GM12878 (cell line): Measurements from ENCODE around the gene OSGIN1. TPM values are rescaled to one million over a fixed set of nuclear protein-coding genes. Genes with fewer than 3 reads are reported as not detected.

Experiments
- ATAC-seq: fragments of 200-7000 bp; cut with Tn5 transposase; 3 replicates; pipeline ENCODE4 v1.9.1; 2020; ENCODE audit warnings: mild to moderate bottlenecking, moderate library complexity
- BruUV-seq: library from RNA; stranded (reverse); fragments of 400-500 nt; replicated peaks from 2 replicates; lab custom pipeline; 2021; lab: Mats Ljungman, UMichigan
- CTCF ChIA-PET: fragments of 300-600 bp; sonication (Branson Sonifier 250); formaldehyde crosslinking; extraction: SDS; loops from one replicate; lab custom pipeline; 2021; ENCODE audit warnings: inconsistent platforms; lab: Yijun Ruan, JAX
- POLR2A ChIA-PET: fragments of 350-600 bp; formaldehyde crosslinking; extraction: SDS; loops from one replicate; lab custom pipeline; 2021; ENCODE audit warnings: inconsistent platforms; lab: Charles Lee
- RAD21 ChIA-PET: fragments of 300-600 bp; sonication (Branson Sonifier 250); formaldehyde crosslinking; loops from one replicate; lab custom pipeline; 2023; ENCODE audit warnings: antibody characterized with exemption; ENCODE audit not compliant: unreplicated experiment; lab: Charles Lee
- SMC1A ChIA-PET: fragments of 300-600 bp; sonication (Branson Sonifier 250); formaldehyde crosslinking; loops from one replicate; lab custom pipeline; 2023; ENCODE audit not compliant: unreplicated experiment, uncharacterized antibody; lab: Charles Lee
- DNase-seq: peaks from one replicate; pipeline ENCODE4 v3.0.0-alpha.2; 2011; ENCODE audit warnings: low read depth, low spot score
- FAIRE-seq: peaks from 3 replicates; lab custom pipeline; 2011; peaks lifted over from hg19 to GRCh38; lab: Jason Lieb, UNC
- H2AFZ ChIP-seq: 2 replicates; pipeline ENCODE4 v1.6.0; 2011; ENCODE audit warnings: low read depth, low read length, control low read depth; ENCODE audit not compliant: control insufficient read depth
- H3K27ac ChIP-seq: 2 replicates; pipeline ENCODE4 v1.5.1; 2011; ENCODE audit warnings: control low read depth; ENCODE audit not compliant: control insufficient read depth, insufficient read depth
- H3K27me3 ChIP-seq, 2 experiments: replicated peaks in 1 of 2; 2 replicates each; pipeline versions ENCODE4 v1.6.0 to v1.6.1; 2011; ENCODE audit warnings: low read length in 1 of 2; ENCODE audit not compliant: control insufficient read depth in 2 of 2, insufficient read depth in 2 of 2
- H3K36me3 ChIP-seq, 2 experiments: 2 replicates each; pipeline ENCODE4 v1.5.1; 2011; ENCODE audit warnings: low read length in 1 of 2; ENCODE audit not compliant: control insufficient read depth in 2 of 2, insufficient read depth in 2 of 2
- H3K4me1 ChIP-seq: 2 replicates; pipeline ENCODE4 v1.6.1; 2011; ENCODE audit warnings: mild to moderate bottlenecking, low read length, moderate library complexity, mixed read lengths; ENCODE audit not compliant: control insufficient read depth, insufficient read depth
- H3K4me2 ChIP-seq: 2 replicates; pipeline ENCODE4 v1.6.0; 2011; ENCODE audit warnings: control low read depth; ENCODE audit not compliant: control insufficient read depth, insufficient read depth
- H3K4me3 ChIP-seq: fragments of 200-600 bp; sonication (generic); 2 replicates; pipeline ENCODE4 v1.5.1; 2016
- H3K79me2 ChIP-seq: 2 replicates; pipeline ENCODE4 v1.6.0; 2011; ENCODE audit warnings: low read length; ENCODE audit not compliant: control insufficient read depth, insufficient read depth
- H3K9ac ChIP-seq: 2 replicates; pipeline ENCODE4 v1.8.0; 2011; ENCODE audit warnings: low read length, control low read depth, mixed read lengths; ENCODE audit not compliant: control insufficient read depth, insufficient read depth
- H3K9me3 ChIP-seq: replicated peaks from 3 replicates; pipeline ENCODE4 v1.5.1; 2011; ENCODE audit warnings: mild to moderate bottlenecking, low read length; ENCODE audit not compliant: control insufficient read depth, insufficient read depth
- H4K20me1 ChIP-seq: 2 replicates; pipeline ENCODE4 v1.6.0; 2011; ENCODE audit not compliant: control insufficient read depth, insufficient read depth
- ATF7 ChIP-seq: fragments of 450-650 bp; IDR thresholded peaks from 2 replicates; pipeline ENCODE4 v1.6.1; 2016; ENCODE audit warnings: low read depth, mild to moderate bottlenecking
- BACH1 ChIP-seq: fragments of 450-650 bp; IDR thresholded peaks from 2 replicates; pipeline ENCODE4 v1.6.1; 2017; ENCODE audit warnings: mild to moderate bottlenecking, borderline replicate concordance
- HDAC2 ChIP-seq: fragments of 200-600 bp; sonication (generic); IDR thresholded peaks from 2 replicates; pipeline ENCODE4 v1.6.1; 2017
- JUND ChIP-seq: IDR thresholded peaks from 2 replicates; pipeline ENCODE4 v1.6.1; 2012; ENCODE audit warnings: low read depth, mild to moderate bottlenecking, low read length, improper control_type of control experiment, moderate library complexity
- PAX5 ChIP-seq: IDR thresholded peaks from 2 replicates; pipeline ENCODE4 v1.6.1; 2011; ENCODE audit warnings: low read depth, low read length, borderline replicate concordance
- PAX8 ChIP-seq: fragments of 450-650 bp; IDR thresholded peaks from 2 replicates; pipeline ENCODE4 v1.6.1; 2017; ENCODE audit warnings: mild to moderate bottlenecking, moderate library complexity
- ZNF24 ChIP-seq: fragments of 450-650 bp; IDR thresholded peaks from 2 replicates; pipeline ENCODE4 v1.6.1; 2017; ENCODE audit warnings: antibody characterized with exemption, mild to moderate bottlenecking
- WGBS: methylation state at CpG from one replicate; pipeline ENCODE4 v1.1.6; 2016; ENCODE audit warnings: low lambda C conversion rate; ENCODE audit not compliant: insufficient replicate concordance, insufficient coverage; ENCODE audit errors: missing lambda C conversion rate; 5-methylcytosine and 5-hydroxymethylcytosine counted together
- in situ Hi-C: fragments of 300-500 bp; cut with MboI; formaldehyde crosslinking; loops from 9 replicates; pipeline ENCODE4 v1.14.3; 2018; ENCODE audit warnings: mixed read lengths
- intact Hi-C: fragments of 100-400 bp; cut with micrococcal nuclease; formaldehyde crosslinking; loops from one replicate; pipeline ENCODE4 v1.14.2; 2022; ENCODE audit not compliant: unreplicated experiment
- polyA plus RNA-seq, 11 experiments: library from polyadenylated mRNA; depleted of rRNA in 4 of 11; unstranded in 6 of 11; stranded (reverse) in 5 of 11; fragments of >200 nt; fragmentation: Nextera tagmentation in 4 of 11; fragmentation: Illumina TruSeq in 1 of 11; extraction: Ambion mirVana in 4 of 11; extraction: Trizol in 1 of 11; gene quantifications; 1 replicate in 1 of 11; 2 replicates in 10 of 11; pipeline versions ENCODE4 v1.2.1 to v1.2.3, GENCODE V29; 2011 to 2016; ENCODE audit warnings: inconsistent platforms in 2 of 11, missing spikeins in 2 of 11, low read depth in 1 of 11
- total RNA-seq, 4 experiments: library from RNA; depleted of rRNA in 3 of 4; stranded (reverse); fragments of >200 nt in 3 of 4; fragmentation: Illumina TruSeq in 1 of 4; extraction: Trizol in 1 of 4; gene quantifications; 2 replicates each; pipeline versions ENCODE4 v1.2.1 to v1.2.3, GENCODE V29; 2013 to 2021
- TF ChIP-seq, protein P1 (sequence below): IDR thresholded peaks from 2 replicates; pipeline ENCODE4 v1.6.1; 2011; ENCODE audit warnings: borderline replicate concordance, low read depth, mild to moderate bottlenecking, moderate library complexity, low read length; ENCODE audit not compliant: insufficient read depth, poor library complexity, severe bottlenecking
- TF ChIP-seq, protein P2 (sequence below): IDR thresholded peaks from 2 replicates; pipeline ENCODE4 v1.6.1; 2012; ENCODE audit warnings: low read length, inconsistent platforms
- TF ChIP-seq, protein P3 (sequence below): IDR thresholded peaks from 2 replicates; pipeline ENCODE4 v1.6.1; 2011; ENCODE audit warnings: low read depth, mild to moderate bottlenecking, low read length, moderate library complexity, borderline replicate concordance; ENCODE audit errors: extremely low read depth

OSGIN1 gene
- total and polyA plus RNA-seq, 10 of the 15 experiments (the other 5 are each of a cell fraction or from before 2014, with no cell fraction given): 0.06 to 0.18 (median 0.13) TPM; not detected in 5

DNA sequence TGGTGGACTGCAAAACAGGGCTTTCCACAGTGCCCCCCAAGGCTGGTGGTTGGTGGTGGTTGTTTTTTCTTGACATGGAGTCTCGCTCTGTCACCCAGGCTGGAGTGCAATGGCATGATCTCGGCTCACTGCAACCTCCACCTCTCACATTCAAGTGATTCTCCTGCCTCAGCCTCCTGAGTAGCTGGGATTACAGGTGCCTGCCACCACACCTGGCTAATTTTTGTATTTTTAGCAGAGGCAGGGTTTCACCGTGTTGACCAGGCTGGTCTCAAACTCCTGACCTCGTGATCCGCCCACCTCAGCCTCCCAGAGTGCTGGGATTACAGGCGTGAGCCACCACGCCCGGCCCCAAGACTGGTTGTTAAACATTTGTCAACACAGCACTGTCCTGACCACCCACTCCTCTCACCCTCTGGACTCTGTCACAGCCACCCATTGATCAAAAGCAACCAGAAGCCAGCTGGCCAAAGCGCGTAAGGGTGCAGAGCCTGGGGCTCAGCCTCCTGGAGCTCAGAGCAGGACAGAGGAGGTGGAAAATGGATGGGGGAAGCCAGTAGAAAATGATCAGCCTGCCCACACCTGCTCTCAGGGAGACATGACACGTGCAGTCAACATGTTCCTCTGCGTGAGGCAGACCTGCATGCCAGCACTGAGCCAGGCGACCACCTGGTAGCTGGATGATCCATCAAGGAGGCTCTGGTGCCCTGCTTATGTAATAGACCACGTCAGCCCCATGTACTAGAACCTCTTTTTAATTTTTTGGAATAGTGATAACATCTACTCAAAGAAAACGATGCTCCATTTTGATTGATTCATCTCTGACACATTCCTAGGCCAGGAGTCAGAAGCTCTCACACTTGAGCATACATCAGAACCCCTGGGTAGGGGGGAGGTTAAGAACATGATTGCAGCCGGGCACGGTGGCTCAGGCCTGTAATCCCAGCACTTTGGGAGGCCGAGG lies 14.8 kb upstream of the OSGIN1 start:
- 47% methylated on average over 18 of the region's 18 CpGs for WGBS
- CTCF ChIA-PET: interaction anchor here (1.2 kb wide), 1 partner anchor 9 kb away, joined by 3 read pairs; no protein-coding TSS in a partner anchor
- Histone ChIP-seq H4K20me1 (no peaks in the 10 kb centered on the region), H3K4me1 (no peaks in the 10 kb centered on the region), H3K9me3 (no peaks in the 10 kb centered on the region), H3K9ac (no peak overlapping the region), H3K27me3 (no peaks in the 10 kb centered on the region), H3K36me3 (no peaks in the 10 kb centered on the region), H3K4me3 (no peak overlapping the region), H2AFZ (no peak overlapping the region), H3K79me2 (no peaks in the 10 kb centered on the region), H3K4me2 (no peak overlapping the region), H3K27ac (no peak overlapping the region)
- FAIRE-seq (no peak), ATAC-seq (no peak), DNase-seq (no peak)
- intact Hi-C loops (no loop called here), in situ Hi-C loops (no loop called here)
- BruUV-seq: no TSS peak
- POLR2A ChIA-PET: no interaction called here
- SMC1A ChIA-PET: no interaction called here
- TF ChIP-seq PAX8: no peak
- no peak for TF ChIP-seq JUND
- no peak for TF ChIP-seq BACH1
- TF ChIP-seq, protein P1, sequence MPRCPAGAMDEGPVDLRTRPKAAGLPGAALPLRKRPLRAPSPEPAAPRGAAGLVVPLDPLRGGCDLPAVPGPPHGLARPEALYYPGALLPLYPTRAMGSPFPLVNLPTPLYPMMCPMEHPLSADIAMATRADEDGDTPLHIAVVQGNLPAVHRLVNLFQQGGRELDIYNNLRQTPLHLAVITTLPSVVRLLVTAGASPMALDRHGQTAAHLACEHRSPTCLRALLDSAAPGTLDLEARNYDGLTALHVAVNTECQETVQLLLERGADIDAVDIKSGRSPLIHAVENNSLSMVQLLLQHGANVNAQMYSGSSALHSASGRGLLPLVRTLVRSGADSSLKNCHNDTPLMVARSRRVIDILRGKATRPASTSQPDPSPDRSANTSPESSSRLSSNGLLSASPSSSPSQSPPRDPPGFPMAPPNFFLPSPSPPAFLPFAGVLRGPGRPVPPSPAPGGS: no peak
- TF ChIP-seq ZNF24: no peak
- no peak for TF ChIP-seq ATF7
- TF ChIP-seq, protein P2, sequence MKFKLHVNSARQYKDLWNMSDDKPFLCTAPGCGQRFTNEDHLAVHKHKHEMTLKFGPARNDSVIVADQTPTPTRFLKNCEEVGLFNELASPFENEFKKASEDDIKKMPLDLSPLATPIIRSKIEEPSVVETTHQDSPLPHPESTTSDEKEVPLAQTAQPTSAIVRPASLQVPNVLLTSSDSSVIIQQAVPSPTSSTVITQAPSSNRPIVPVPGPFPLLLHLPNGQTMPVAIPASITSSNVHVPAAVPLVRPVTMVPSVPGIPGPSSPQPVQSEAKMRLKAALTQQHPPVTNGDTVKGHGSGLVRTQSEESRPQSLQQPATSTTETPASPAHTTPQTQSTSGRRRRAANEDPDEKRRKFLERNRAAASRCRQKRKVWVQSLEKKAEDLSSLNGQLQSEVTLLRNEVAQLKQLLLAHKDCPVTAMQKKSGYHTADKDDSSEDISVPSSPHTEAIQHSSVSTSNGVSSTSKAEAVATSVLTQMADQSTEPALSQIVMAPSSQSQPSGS: no peak
- TF ChIP-seq HDAC2: no peak
- no peak for TF ChIP-seq PAX5
- TF ChIP-seq, protein P3, sequence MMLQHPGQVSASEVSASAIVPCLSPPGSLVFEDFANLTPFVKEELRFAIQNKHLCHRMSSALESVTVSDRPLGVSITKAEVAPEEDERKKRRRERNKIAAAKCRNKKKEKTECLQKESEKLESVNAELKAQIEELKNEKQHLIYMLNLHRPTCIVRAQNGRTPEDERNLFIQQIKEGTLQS: no peak
- RAD21 ChIA-PET: no interaction called here
